NB4 (cell line): ENCODE measurements around the gene TRPV3.
"Not testable (repeated sequence)": the region's sequence is repeated elsewhere in the genome, so short reads cannot be mapped to it uniquely, and the experiment has no call there.

Experiments used
- DNase-seq: peaks from one replicate; pipeline ENCODE4 v3.0.0; 2010; ENCODE audit warnings: low read depth
- H3K4me3 ChIP-seq: one replicate; pipeline ENCODE4 v1.5.1; 2011; ENCODE audit warnings: mild to moderate bottlenecking, low read depth, low read length, moderate library complexity
- MAX ChIP-seq: IDR thresholded peaks from 2 replicates; pipeline ENCODE4 v1.6.1; 2011; ENCODE audit warnings: low read depth, low read length
- MYC ChIP-seq: IDR thresholded peaks from 2 replicates; pipeline ENCODE4 v1.6.1; 2011; ENCODE audit warnings: low read depth, low read length
- POLR2A ChIP-seq: IDR thresholded peaks from 2 replicates; pipeline ENCODE4 v1.6.1; 2011; ENCODE audit warnings: mild to moderate bottlenecking; ENCODE audit not compliant: insufficient read length; ENCODE audit errors: extremely low read depth
- TF ChIP-seq, protein P1 (sequence below): IDR thresholded peaks from one replicate; pipeline ENCODE4 v1.5.1; 2012; ENCODE audit warnings: low read depth, low read length

TRPV3 gene

GRCh38 chr17:3590768-3591167 is 33.2 kb upstream of the TRPV3 start:
- DNase-seq, result no peak
- no peak overlapping the region for H3K4me3 ChIP-seq
- TF ChIP-seq MAX, result no peak

DNA sequence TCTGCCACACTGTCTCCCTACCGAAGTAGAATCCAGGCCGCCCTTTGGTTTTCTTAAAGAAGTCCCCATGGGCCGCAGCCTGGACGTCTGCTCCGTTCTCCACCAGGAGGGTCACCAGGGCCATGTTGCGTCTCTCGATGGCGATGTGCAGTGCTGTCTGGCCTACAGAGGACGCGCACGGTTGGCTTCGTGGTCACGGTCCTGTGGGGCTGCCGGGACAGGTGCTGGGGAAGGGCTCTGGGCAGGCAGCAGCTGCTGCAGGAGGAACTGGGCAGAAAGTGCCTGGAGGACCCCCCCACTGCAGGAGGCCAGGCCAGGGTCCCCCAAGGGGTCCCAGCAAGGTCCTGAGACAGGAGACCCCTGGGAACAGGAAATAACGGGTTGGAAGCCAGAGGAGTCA is 32.6 kb upstream of the TRPV3 start:
- H3K4me3 ChIP-seq, result no peak overlapping the region
- TF ChIP-seq MAX, result no peak
- no peak for DNase-seq

GRCh38 chr17:3589784-3590183 is 32.2 kb upstream of the TRPV3 start:
- TF ChIP-seq MAX, result no peak
- no peak for TF ChIP-seq MYC
- TF ChIP-seq, protein P1, sequence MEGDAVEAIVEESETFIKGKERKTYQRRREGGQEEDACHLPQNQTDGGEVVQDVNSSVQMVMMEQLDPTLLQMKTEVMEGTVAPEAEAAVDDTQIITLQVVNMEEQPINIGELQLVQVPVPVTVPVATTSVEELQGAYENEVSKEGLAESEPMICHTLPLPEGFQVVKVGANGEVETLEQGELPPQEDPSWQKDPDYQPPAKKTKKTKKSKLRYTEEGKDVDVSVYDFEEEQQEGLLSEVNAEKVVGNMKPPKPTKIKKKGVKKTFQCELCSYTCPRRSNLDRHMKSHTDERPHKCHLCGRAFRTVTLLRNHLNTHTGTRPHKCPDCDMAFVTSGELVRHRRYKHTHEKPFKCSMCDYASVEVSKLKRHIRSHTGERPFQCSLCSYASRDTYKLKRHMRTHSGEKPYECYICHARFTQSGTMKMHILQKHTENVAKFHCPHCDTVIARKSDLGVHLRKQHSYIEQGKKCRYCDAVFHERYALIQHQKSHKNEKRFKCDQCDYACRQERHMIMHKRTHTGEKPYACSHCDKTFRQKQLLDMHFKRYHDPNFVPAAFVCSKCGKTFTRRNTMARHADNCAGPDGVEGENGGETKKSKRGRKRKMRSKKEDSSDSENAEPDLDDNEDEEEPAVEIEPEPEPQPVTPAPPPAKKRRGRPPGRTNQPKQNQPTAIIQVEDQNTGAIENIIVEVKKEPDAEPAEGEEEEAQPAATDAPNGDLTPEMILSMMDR, result no peak
- no peak for TF ChIP-seq POLR2A
- no peak for DNase-seq
- no peak overlapping the region for H3K4me3 ChIP-seq

- no peak for TF ChIP-seq MAX
- TF ChIP-seq POLR2A, result no peak
- no peak for TF ChIP-seq MYC
- TF ChIP-seq, protein P1, result no peak
- H3K4me3 ChIP-seq, result no peak overlapping the region
- DNase-seq, result no peak
Observed at GRCh38 chr17:3585826-3586225, 28.2 kb upstream of the TRPV3 start.

DNA sequence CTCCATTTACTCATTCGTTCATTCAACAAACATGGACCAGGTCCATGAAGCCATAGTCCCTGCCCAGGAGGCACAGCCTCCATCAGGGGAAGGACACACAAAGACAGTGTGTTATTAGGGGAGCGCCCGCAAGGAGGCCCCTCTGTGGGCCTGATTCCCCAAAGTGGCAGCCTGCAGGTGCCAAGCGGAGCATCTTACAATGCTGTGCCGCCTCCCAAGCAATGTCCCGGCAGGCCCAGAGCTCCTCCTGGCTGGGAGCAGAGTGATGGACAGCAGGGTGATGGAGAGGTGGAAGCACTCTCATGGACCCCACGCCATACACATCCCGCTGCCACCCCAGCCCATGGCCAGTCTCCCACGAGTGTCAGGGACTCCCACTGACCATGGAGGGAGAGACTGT is 25.8 kb upstream of the TRPV3 start:
- H3K4me3 ChIP-seq, result no peak overlapping the region
- TF ChIP-seq, protein P1, result no peak
- TF ChIP-seq MAX (no peak), MYC (no peak), POLR2A (no peak)
- DNase-seq, result no peak

DNA sequence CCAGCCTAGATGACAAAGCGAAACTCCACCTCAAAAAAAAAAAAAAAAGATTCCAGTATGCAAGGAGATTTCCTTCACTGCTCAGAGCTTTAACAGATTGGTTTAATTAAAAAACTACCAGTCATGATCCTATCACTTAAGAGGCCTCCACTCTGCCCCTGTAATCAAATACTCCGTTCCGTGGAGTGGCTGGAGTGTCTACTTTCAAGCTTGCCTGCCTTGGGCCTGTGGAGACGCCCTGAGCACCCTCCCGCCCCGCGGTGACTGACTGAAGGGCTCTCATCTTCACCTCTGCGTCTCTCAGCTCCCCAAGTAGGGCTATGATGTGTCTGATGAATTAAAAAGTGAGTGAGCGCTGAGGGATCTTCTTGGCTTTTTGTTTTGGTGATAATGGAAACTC is 25.3 kb upstream of the TRPV3 start:
- no peak overlapping the region for H3K4me3 ChIP-seq
- no peak for DNase-seq
- TF ChIP-seq MYC (no peak), MAX (no peak), POLR2A (no peak)
- TF ChIP-seq, protein P1, result no peak

DNA sequence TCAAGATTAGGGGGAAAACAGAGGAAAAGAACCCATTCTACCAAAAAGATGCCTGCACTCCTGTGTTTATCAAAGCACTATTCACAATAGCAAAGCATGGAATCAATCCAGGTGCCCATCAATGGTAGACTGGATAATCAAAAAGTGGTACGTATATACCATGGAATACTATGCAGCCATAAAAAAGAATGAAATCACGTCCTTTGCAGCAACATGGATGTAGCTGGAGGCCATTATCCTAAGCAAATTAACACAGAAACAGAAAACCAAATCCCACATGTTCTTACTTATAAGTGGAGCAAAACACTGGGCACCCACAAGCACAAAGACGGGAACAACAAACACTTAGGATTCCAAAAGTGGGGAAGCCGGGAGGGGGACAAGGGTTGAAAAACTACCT is 21.1 kb upstream of the TRPV3 start:
- not testable (repeated sequence) for H3K4me3 ChIP-seq, DNase-seq

GRCh38 chr17:3576970-3577369 is 19.4 kb upstream of the TRPV3 start:
- no peak for DNase-seq
- TF ChIP-seq MAX (no peak), POLR2A (no peak), MYC (no peak)
- TF ChIP-seq, protein P1, result no peak
- H3K4me3 ChIP-seq, result no peak overlapping the region
